Right ventricle myocardium inferior (tissue), 1 donor: ENCODE data around the gene SLC26A4. TPM values are rescaled to one million over a fixed set of nuclear protein-coding genes. Genes with fewer than 3 reads are reported as not detected.
A peak's percentile ranks its signal among the peaks of the same experiment; 100 is the strongest.

Experiments
- ATAC-seq: fragments of 200-7000 bp; cut with Tn5 transposase; one replicate; pipeline ENCODE4 v1.9.1; 2020; ENCODE audit warnings: mild to moderate bottlenecking, moderate library complexity
- DNase-seq: peaks from one replicate; pipeline ENCODE4 v3.0.0; 2021; ENCODE audit errors: missing footprints
- intact Hi-C: fragments of 100-400 bp; cut with DNase I; formaldehyde crosslinking; loops from one replicate; pipeline ENCODE4 v1.11.0; 2022
- total RNA-seq: library from RNA; stranded (reverse); fragmentation: NEBNext Ultra II Directional; extraction: Animal tissue kit (Norgen Biotek cat#: 25700); gene quantifications from one replicate; pipeline ENCODE4 v1.2.1, GENCODE V29; 2021
- donor health status: DM: no; HTN: yes; CAD: no; lungs with severe emphysema.

The SLC26A4 gene
- total RNA-seq, 1 donor from 2014 or later, result 0.27 TPM

GRCh38 chr7:107723255-107723654 is 62.6 kb downstream of the SLC26A4 start:
- ATAC-seq (no peak), DNase-seq (no peak)
- intact Hi-C loops, result loop anchor here (5.0 to 10.0 kb wide), 2 partner anchors 138 to 521 kb away; partner anchors contain the start of gene BCAP29

GRCh38 chr7:107725138-107725740 is 64.6 kb downstream of the SLC26A4 start:
- ATAC-seq, result no peak
- intact Hi-C loops, result loop anchor here (1.0 to 10.0 kb wide), 2 partner anchors 140 to 262 kb away; partner anchors contain the start of gene BCAP29
- DNase-seq, result no peak

GRCh38 chr7:107726356-107727130 is 65.9 kb downstream of the SLC26A4 start:
- ATAC-seq (no peak), DNase-seq (no peak)
- intact Hi-C loops, result loop anchor here (10.0 kb wide), 1 partner anchor 142 kb away; the partner anchor contains the start of gene BCAP29

DNA sequence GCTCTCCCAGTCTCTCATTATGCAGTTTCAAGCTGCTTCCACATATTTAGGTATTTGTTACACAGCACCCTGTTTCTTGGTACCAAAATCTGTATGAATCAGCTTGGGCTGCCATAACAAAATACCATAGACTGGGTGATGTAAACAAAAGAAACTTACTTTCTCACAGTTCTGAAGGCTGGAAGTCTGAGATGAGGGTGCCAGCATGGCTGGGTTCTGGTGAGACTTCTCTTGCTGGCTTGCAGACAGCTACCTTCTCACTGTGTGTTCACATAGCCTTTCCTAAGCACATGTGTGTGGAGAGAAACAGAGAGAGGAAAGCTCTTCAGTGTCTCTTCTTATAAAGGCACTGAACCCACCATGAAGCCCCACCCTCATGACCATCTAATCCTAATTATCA is 67.6 kb downstream of the SLC26A4 start:
- ATAC-seq (no peak), DNase-seq (no peak)
- intact Hi-C loops, result loop anchor here (10.0 kb wide), 1 partner anchor 143 kb away; the partner anchor contains the start of gene BCAP29

DNA sequence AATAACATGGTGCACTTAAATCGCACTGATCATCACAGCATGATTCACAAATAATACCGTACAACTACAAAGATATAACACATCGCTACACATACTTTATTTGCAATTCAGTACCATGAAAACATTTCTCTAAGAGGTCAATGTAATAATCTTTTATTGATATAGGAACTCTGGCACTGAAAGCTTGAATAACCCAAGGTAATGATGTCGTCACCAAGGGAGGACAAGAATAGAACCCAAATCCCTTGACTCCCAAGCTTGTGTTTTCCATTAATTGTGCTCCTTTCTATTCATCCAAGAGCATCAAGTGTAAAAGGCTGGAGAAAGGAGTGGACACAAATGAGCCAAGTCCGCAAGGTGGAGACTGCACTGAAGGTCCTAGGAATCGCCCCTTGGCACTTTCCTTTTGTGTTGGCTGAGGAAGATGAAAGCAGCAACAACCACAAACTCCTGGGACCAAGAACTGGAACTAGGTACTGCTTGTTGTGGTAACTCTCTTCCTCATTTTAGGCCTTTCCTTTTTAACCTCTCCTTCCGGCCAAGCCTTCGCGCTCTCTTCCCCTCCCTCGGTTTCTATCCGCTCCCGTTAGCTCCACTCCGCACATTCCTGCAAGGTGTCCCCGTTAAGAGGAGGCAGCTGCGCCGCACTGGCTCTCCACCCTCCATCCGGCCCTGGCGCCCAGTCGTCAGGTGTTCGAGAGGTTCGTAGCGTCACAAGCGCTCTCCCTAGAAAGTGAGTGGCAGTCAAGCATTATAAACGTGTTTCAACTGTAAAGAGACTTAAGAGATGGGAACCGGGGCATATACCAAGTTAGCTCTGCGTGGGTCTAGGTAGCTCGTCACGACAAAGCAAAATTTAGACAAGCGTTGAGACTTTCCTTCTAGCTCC is 82.3 kb downstream of the SLC26A4 start:
- intact Hi-C loops, result loop anchor here (2.0 to 10.0 kb wide), 4 partner anchors 132 to 404 kb away; no protein-coding TSS in a partner anchor
- ATAC-seq (peak; percentile 26), DNase-seq (peak; percentile 81)

DNA sequence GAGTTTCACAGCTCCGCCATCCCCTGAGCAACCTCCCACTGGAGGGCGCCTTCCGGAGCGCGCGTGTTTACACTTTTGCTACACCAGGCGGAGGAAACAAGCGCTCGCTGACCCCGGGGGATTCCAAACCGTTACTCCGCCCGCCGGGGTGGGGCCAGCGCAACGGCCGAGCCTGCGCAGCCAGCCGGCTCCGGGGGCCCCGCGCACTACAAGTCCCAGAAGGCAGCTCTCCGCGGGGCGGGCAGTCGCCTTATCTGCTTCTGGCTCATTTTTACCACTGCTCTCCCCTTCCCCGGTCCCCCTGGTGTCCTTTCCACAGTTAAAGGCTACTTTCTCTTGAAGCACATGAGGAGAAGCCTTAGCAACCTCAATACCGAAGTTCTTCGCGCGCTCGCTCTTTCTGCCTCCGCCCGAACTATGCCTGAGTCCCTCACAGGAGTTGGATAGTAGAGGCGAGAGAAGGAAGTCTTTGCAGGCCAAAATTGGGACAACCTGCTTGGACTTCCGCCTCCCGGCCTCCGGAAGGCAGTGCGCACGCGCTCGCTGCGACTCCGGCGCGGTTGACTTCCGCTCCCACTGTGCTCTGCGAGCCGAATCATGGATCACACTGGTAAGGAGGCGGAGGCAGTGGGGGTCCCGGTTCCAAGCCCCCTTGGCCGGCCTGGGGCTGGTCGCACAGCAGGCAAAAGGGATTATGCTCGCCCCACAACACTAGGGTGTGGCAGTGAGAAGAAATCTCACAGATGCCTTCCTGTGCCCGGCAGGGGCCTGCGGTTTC is 83.1 kb downstream of the SLC26A4 start, which contains the start of gene CBLL1:
Gene CBLL1 (plus strand): TSS at position 576 of the 778 bp plus-strand sequence. CDS start 22 bp downstream, at position 598.
- DNase-seq (peak; percentile 99), ATAC-seq (peak; percentile 99)
- intact Hi-C loops, result loop anchor here (2.0 to 10.0 kb wide), 4 partner anchors 131 to 404 kb away; no protein-coding TSS in a partner anchor

- no peak for DNase-seq
- peak; percentile 15 for ATAC-seq
- intact Hi-C loops, result loop anchor here (5.0 to 10.0 kb wide), 3 partner anchors 270 to 403 kb away; no protein-coding TSS in a partner anchor
Measured at GRCh38 chr7:107744345-107744750, 83.7 kb downstream of the SLC26A4 start.

GRCh38 chr7:107746006-107746405 is 85.4 kb downstream of the SLC26A4 start:
- ATAC-seq, result no peak
- intact Hi-C loops, result loop anchor here (10.0 kb wide), 1 partner anchor 269 kb away; no protein-coding TSS in a partner anchor
- DNase-seq, result no peak

DNA sequence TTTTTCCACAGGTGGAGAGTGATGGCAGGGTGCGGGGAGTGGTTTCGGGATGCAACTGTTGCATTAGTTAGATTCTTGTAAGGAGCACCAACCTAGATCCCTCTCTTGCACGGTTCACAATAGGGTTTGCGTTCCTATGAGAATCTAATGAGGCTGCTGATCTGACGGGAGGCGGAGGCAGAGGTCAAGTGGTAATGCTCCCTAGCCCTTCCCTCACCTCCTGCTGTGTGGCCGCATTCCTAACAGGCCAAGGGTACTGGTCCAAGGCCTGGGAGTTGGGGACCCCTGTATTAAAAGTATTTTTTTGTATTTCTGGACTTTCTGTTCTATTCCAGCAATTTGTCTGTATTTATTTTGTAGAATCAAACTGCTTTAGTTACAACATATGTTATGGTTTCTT is 90.5 kb downstream of the SLC26A4 start:
- intact Hi-C loops, result no loop called here
- DNase-seq (no peak), ATAC-seq (no peak)

GRCh38 chr7:107754642-107755041 is 94.0 kb downstream of the SLC26A4 start:
- intact Hi-C loops, result no loop called here
- ATAC-seq (no peak), DNase-seq (no peak)

DNA sequence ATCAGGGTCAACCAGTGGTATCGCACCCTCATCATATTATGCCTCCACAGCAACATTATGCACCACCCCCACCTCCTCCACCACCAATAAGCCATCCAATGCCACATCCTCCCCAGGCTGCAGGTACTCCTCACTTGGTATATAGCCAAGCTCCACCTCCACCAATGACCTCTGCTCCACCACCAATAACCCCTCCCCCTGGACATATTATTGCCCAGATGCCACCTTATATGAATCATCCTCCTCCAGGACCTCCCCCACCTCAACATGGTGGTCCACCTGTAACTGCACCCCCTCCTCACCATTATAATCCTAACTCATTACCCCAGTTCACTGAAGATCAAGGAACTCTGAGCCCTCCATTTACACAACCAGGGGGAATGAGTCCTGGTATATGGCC is 98.0 kb downstream of the SLC26A4 start:
- DNase-seq, result no peak
- no peak for ATAC-seq
- intact Hi-C loops, result no loop called here

- intact Hi-C loops, result no loop called here
- DNase-seq (no peak), ATAC-seq (no peak)
Measured at GRCh38 chr7:107767391-107767790, 106.8 kb downstream of the SLC26A4 start.

Other genes starting within 250 kb of the SLC26A4 start
- 48.7 TPM for gene GPR22, start 190.8 kb upstream of the SLC26A4 start, total RNA-seq
- 55.8 TPM for gene COG5, start 96.9 kb upstream of the SLC26A4 start, total RNA-seq
- 7.7 TPM for gene DUS4L, start 96.9 kb upstream of the SLC26A4 start, total RNA-seq
- gene BCAP29, start 80.6 kb upstream of the SLC26A4 start, total RNA-seq, result 113 TPM
- 20.5 TPM for gene CBLL1, start 83.3 kb downstream of the SLC26A4 start, total RNA-seq
- gene SLC26A3, start 142.4 kb downstream of the SLC26A4 start, total RNA-seq, result not detected
- gene DLD, start 230.4 kb downstream of the SLC26A4 start, total RNA-seq, result 288 TPM